Muscle layer of duodenum (tissue), 2 donors: Measurements from ENCODE around the gene CCDC159.

Experiments
- H3K27ac ChIP-seq: one replicate; pipeline ENCODE4 v1.7.0; 2013; ENCODE audit warnings: mild to moderate bottlenecking, low read length
- H3K27me3 ChIP-seq: one replicate; pipeline ENCODE4 v1.7.0; 2013; ENCODE audit warnings: low read depth, mild to moderate bottlenecking, control low read depth, low read length
- H3K36me3 ChIP-seq, 2 donors: one replicate each; pipeline ENCODE4 v1.7.0; 2013; ENCODE audit warnings: low read length in 2 of 2, control low read depth in 1 of 2, mild to moderate bottlenecking in 1 of 2; ENCODE audit not compliant: insufficient read depth in 2 of 2, control insufficient read depth in 1 of 2
- H3K4me1 ChIP-seq, 2 donors: one replicate each; pipeline ENCODE4 v1.7.0; 2013; ENCODE audit warnings: low read length in 2 of 2, mild to moderate bottlenecking in 2 of 2, control low read depth in 1 of 2, moderate library complexity in 1 of 2; ENCODE audit not compliant: insufficient read depth in 2 of 2, control insufficient read depth in 1 of 2
- H3K4me3 ChIP-seq, 2 donors: one replicate each; pipeline ENCODE4 v1.7.0; 2013; ENCODE audit warnings: low read length in 2 of 2, low read depth in 1 of 2, mild to moderate bottlenecking in 1 of 2
- H3K9me3 ChIP-seq, 2 donors: one replicate each; pipeline ENCODE4 v1.7.0; 2013; ENCODE audit warnings: low read length in 2 of 2, control low read depth in 1 of 2, mild to moderate bottlenecking in 1 of 2; ENCODE audit not compliant: control insufficient read depth in 1 of 2
- donor health status: healthy.

CCDC159 gene

GRCh38 chr19:11382898-11383705, 36.8 kb downstream of the CCDC159 start:
- Histone ChIP-seq H3K27ac (no peak overlapping the region), H3K9me3 (no peaks in the 10 kb centered on the region), H3K4me1 (peaks cover 0 to 43% of the 10 kb centered on the region in 2 donors), H3K27me3 (peaks cover 3% of the 10 kb centered on the region), H3K36me3 (peaks cover 0 to 4% of the 10 kb centered on the region in 2 donors), H3K4me3 (peak overlapping the region in 1 of 2 donors; percentile 54)

GRCh38 chr19:11383706-11384048, 37.4 kb downstream of the CCDC159 start:
- no peak overlapping the region for H3K27ac ChIP-seq
- H3K4me3 ChIP-seq: peak overlapping the region; percentile 16 to 54
- peaks cover 0 to 37% of the 10 kb centered on the region in 2 donors for H3K4me1 ChIP-seq
- H3K27me3 ChIP-seq: peaks cover 3% of the 10 kb centered on the region
- no peaks in the 10 kb centered on the region for H3K9me3 ChIP-seq
- H3K36me3 ChIP-seq: no peaks in the 10 kb centered on the region

GRCh38 chr19:11384778-11385129, 38.4 kb downstream of the CCDC159 start:
- H3K27ac ChIP-seq: no peak overlapping the region
- peaks cover 0 to 37% of the 10 kb centered on the region in 2 donors for H3K4me1 ChIP-seq
- no peaks in the 10 kb centered on the region for H3K36me3 ChIP-seq
- no peak overlapping the region for H3K4me3 ChIP-seq
- peaks cover 3% of the 10 kb centered on the region for H3K27me3 ChIP-seq
- H3K9me3 ChIP-seq: no peaks in the 10 kb centered on the region

GRCh38 chr19:11387162-11388034, 41.1 kb downstream of the CCDC159 start:
- Histone ChIP-seq H3K27ac (no peak overlapping the region), H3K36me3 (no peaks in the 10 kb centered on the region), H3K4me1 (peaks cover 0 to 18% of the 10 kb centered on the region in 2 donors), H3K9me3 (no peaks in the 10 kb centered on the region), H3K27me3 (peaks cover 3% of the 10 kb centered on the region), H3K4me3 (no peak overlapping the region)

- H3K36me3 ChIP-seq: no peaks in the 10 kb centered on the region
- H3K9me3 ChIP-seq: no peaks in the 10 kb centered on the region
- H3K4me1 ChIP-seq: no peaks in the 10 kb centered on the region
- H3K27me3 ChIP-seq: no peaks in the 10 kb centered on the region
- no peak overlapping the region for H3K4me3 ChIP-seq
- no peak overlapping the region for H3K27ac ChIP-seq
Measured at GRCh38 chr19:11390359-11390758, 44.0 kb downstream of the CCDC159 start.

GRCh38 chr19:11390933-11391680, 44.8 kb downstream of the CCDC159 start:
- Histone ChIP-seq H3K36me3 (no peaks in the 10 kb centered on the region), H3K9me3 (no peaks in the 10 kb centered on the region), H3K4me1 (no peaks in the 10 kb centered on the region), H3K27ac (no peak overlapping the region), H3K27me3 (no peaks in the 10 kb centered on the region), H3K4me3 (no peak overlapping the region)

GRCh38 chr19:11397089-11397610, 50.8 kb downstream of the CCDC159 start:
- no peaks in the 10 kb centered on the region for H3K4me1 ChIP-seq
- no peaks in the 10 kb centered on the region for H3K27me3 ChIP-seq
- no peak overlapping the region for H3K27ac ChIP-seq
- H3K4me3 ChIP-seq: no peak overlapping the region
- H3K36me3 ChIP-seq: no peaks in the 10 kb centered on the region
- H3K9me3 ChIP-seq: no peaks in the 10 kb centered on the region

- Histone ChIP-seq H3K27me3 (no peaks in the 10 kb centered on the region), H3K27ac (no peak overlapping the region), H3K4me1 (no peaks in the 10 kb centered on the region), H3K9me3 (no peaks in the 10 kb centered on the region), H3K4me3 (no peak overlapping the region), H3K36me3 (no peaks in the 10 kb centered on the region)
Measured at GRCh38 chr19:11399667-11400066, 53.3 kb downstream of the CCDC159 start.

- no peaks in the 10 kb centered on the region for H3K27me3 ChIP-seq
- H3K27ac ChIP-seq: no peak overlapping the region
- H3K9me3 ChIP-seq: no peaks in the 10 kb centered on the region
- no peaks in the 10 kb centered on the region for H3K4me1 ChIP-seq
- no peak overlapping the region for H3K4me3 ChIP-seq
- H3K36me3 ChIP-seq: no peaks in the 10 kb centered on the region
Measured at GRCh38 chr19:11400798-11401197, 54.5 kb downstream of the CCDC159 start.

- H3K27me3 ChIP-seq: no peaks in the 10 kb centered on the region
- H3K4me3 ChIP-seq: no peak overlapping the region
- H3K4me1 ChIP-seq: peaks cover 0 to 5% of the 10 kb centered on the region in 2 donors
- no peaks in the 10 kb centered on the region for H3K36me3 ChIP-seq
- no peaks in the 10 kb centered on the region for H3K9me3 ChIP-seq
- H3K27ac ChIP-seq: no peak overlapping the region
Measured at GRCh38 chr19:11401808-11402543, 55.7 kb downstream of the CCDC159 start.
